WTC11 (cell line): ENCODE data around the gene PLEKHM1. TPM values are rescaled to one million over a fixed set of nuclear protein-coding genes. Genes with fewer than 3 reads are reported as not detected.

Experiments
- ATAC-seq: fragments of 200-7000 bp; cut with Tn5 transposase; 2 replicates; pipeline ENCODE4 v1.10.0; 2021; ENCODE audit warnings: mild to moderate bottlenecking, moderate library complexity
- CTCF ChIA-PET: fragments of 300-600 bp; sonication (Branson Sonifier 250); formaldehyde crosslinking; loops from one replicate; lab custom pipeline; 2021; ENCODE audit warnings: antibody characterized with exemption; lab: Charles Lee
- POLR2A ChIA-PET: fragments of 350-600 bp; sonication (Branson Sonifier 250); formaldehyde crosslinking; loops from one replicate; lab custom pipeline; 2021; ENCODE audit warnings: antibody characterized with exemption; lab: Charles Lee
- DNase-seq: peaks from one replicate; pipeline ENCODE4 v3.0.0; 2021; ENCODE audit warnings: low spot score
- H3K27ac Mint-ChIP-seq: 2 replicates; pipeline ENCODE4 v1.8.0; 2021; ENCODE audit warnings: mixed read lengths
- H3K27me3 Mint-ChIP-seq: 2 replicates; pipeline ENCODE4 v1.8.0; 2021; ENCODE audit warnings: low read depth, mild to moderate bottlenecking, moderate library complexity, mixed read lengths
- H3K36me3 Mint-ChIP-seq: 2 replicates; pipeline ENCODE4 v1.8.0; 2021; ENCODE audit warnings: mixed read lengths
- H3K4me1 Mint-ChIP-seq: 2 replicates; pipeline ENCODE4 v1.8.0; 2022; ENCODE audit warnings: mixed read lengths
- H3K4me3 Mint-ChIP-seq: 2 replicates; pipeline ENCODE4 v1.8.0; 2021; ENCODE audit warnings: mild to moderate bottlenecking, moderate library complexity, mixed read lengths
- H3K9me3 Mint-ChIP-seq: 2 replicates; pipeline ENCODE4 v1.8.0; 2021; ENCODE audit warnings: mixed read lengths
- ATF1 ChIP-seq: sonication (generic); formaldehyde crosslinking; IDR thresholded peaks from 2 replicates; pipeline ENCODE4 v1.8.1; 2023; ENCODE audit warnings: mild to moderate bottlenecking, moderate library complexity, missing genetic modification reagents
- CREM ChIP-seq: sonication (generic); formaldehyde crosslinking; IDR thresholded peaks from 2 replicates; pipeline ENCODE4 v1.8.1; 2022; ENCODE audit warnings: mild to moderate bottlenecking, missing genetic modification reagents, moderate library complexity
- FOXJ3 ChIP-seq: sonication (generic); formaldehyde crosslinking; IDR thresholded peaks from 2 replicates; pipeline ENCODE4 v1.9.0; 2021; ENCODE audit warnings: missing genetic modification reagents, mild to moderate bottlenecking, borderline replicate concordance
- GRHL2 ChIP-seq: fragments of 250-450 bp; sonication (Bioruptor Pico); IDR thresholded peaks from 2 replicates; pipeline ENCODE4 v1.8.0; 2022; ENCODE audit warnings: mild to moderate bottlenecking, moderate library complexity; ENCODE audit not compliant: insufficient replicate concordance, severe bottlenecking
- HMGA2 ChIP-seq: fragments of 250-450 bp; sonication (Bioruptor Pico); IDR thresholded peaks from 2 replicates; pipeline ENCODE4 v1.4.0; 2021; ENCODE audit warnings: mild to moderate bottlenecking, moderate library complexity
- MXD4 ChIP-seq: fragments of 250-450 bp; sonication (Bioruptor Pico); IDR thresholded peaks from 2 replicates; pipeline ENCODE4 v1.8.0; 2021; ENCODE audit warnings: mild to moderate bottlenecking, moderate library complexity, borderline replicate concordance
- NR3C1 ChIP-seq: sonication (generic); formaldehyde crosslinking; conservative IDR thresholded peaks from 2 replicates; pipeline ENCODE4 v1.8.1; 2023; ENCODE audit warnings: low read depth, mild to moderate bottlenecking, missing genetic modification reagents
- OVOL2 ChIP-seq: fragments of 250-450 bp; sonication (Bioruptor Pico); IDR thresholded peaks from 2 replicates; pipeline ENCODE4 v1.9.0; 2021; ENCODE audit warnings: mild to moderate bottlenecking, borderline replicate concordance
- PRRX2 ChIP-seq: fragments of 250-450 bp; sonication (Bioruptor Pico); IDR thresholded peaks from 2 replicates; pipeline ENCODE4 v1.8.0; 2021; ENCODE audit warnings: mild to moderate bottlenecking
- SOX15 ChIP-seq: fragments of 250-450 bp; sonication (Bioruptor Pico); IDR thresholded peaks from 2 replicates; pipeline ENCODE4 v1.9.0; 2021; ENCODE audit warnings: mild to moderate bottlenecking
- TEAD4 ChIP-seq: sonication (generic); formaldehyde crosslinking; IDR thresholded peaks from 2 replicates; pipeline ENCODE4 v1.8.0; 2022; ENCODE audit warnings: mild to moderate bottlenecking, missing genetic modification reagents
- ZBTB21 ChIP-seq: sonication (generic); formaldehyde crosslinking; IDR thresholded peaks from 2 replicates; pipeline ENCODE4 v1.8.1; 2023; ENCODE audit warnings: mild to moderate bottlenecking, missing genetic modification reagents, borderline replicate concordance
- ZNF219 ChIP-seq: sonication (generic); formaldehyde crosslinking; IDR thresholded peaks from 2 replicates; pipeline ENCODE4 v1.8.0; 2023; ENCODE audit warnings: missing genetic modification reagents, mild to moderate bottlenecking, borderline replicate concordance
- ZNF671 ChIP-seq: fragments of 250-450 bp; sonication (Bioruptor Pico); IDR thresholded peaks from 2 replicates; pipeline ENCODE4 v1.8.0; 2021; ENCODE audit warnings: mild to moderate bottlenecking
- total RNA-seq: library from RNA; stranded (reverse); gene quantifications from 3 replicates; pipeline ENCODE4 v1.2.3, GENCODE V29; 2021
- TF ChIP-seq, protein P1 (sequence below): sonication (generic); formaldehyde crosslinking; IDR thresholded peaks from 2 replicates; pipeline ENCODE4 v1.8.1; 2022; ENCODE audit warnings: low read depth, missing genetic modification reagents, borderline replicate concordance
- TF ChIP-seq, protein P2 (sequence below): sonication (generic); formaldehyde crosslinking; IDR thresholded peaks from 2 replicates; pipeline ENCODE4 v1.8.0; 2022; ENCODE audit warnings: missing genetic modification reagents
- TF ChIP-seq, protein P3 (sequence below): sonication (generic); formaldehyde crosslinking; IDR thresholded peaks from 2 replicates; pipeline ENCODE4 v1.8.0; 2023; ENCODE audit warnings: missing genetic modification reagents, mild to moderate bottlenecking, borderline replicate concordance
- TF ChIP-seq, protein P4 (sequence below): sonication (generic); formaldehyde crosslinking; IDR thresholded peaks from 2 replicates; pipeline ENCODE4 v1.8.1; 2023; ENCODE audit warnings: mild to moderate bottlenecking, missing genetic modification reagents, moderate library complexity
- TF ChIP-seq, protein P5 (sequence below): sonication (generic); formaldehyde crosslinking; conservative IDR thresholded peaks from 2 replicates; pipeline ENCODE4 v1.8.1; 2022; ENCODE audit warnings: mild to moderate bottlenecking, missing genetic modification reagents
- TF ChIP-seq, protein P6 (sequence below): fragments of 250-450 bp; sonication (Bioruptor Pico); IDR thresholded peaks from 2 replicates; pipeline ENCODE4 v1.9.0; 2021; ENCODE audit warnings: mild to moderate bottlenecking

The PLEKHM1 gene
- total RNA-seq, 1 experiment from 2014 or later = 19.6 TPM

DNA sequence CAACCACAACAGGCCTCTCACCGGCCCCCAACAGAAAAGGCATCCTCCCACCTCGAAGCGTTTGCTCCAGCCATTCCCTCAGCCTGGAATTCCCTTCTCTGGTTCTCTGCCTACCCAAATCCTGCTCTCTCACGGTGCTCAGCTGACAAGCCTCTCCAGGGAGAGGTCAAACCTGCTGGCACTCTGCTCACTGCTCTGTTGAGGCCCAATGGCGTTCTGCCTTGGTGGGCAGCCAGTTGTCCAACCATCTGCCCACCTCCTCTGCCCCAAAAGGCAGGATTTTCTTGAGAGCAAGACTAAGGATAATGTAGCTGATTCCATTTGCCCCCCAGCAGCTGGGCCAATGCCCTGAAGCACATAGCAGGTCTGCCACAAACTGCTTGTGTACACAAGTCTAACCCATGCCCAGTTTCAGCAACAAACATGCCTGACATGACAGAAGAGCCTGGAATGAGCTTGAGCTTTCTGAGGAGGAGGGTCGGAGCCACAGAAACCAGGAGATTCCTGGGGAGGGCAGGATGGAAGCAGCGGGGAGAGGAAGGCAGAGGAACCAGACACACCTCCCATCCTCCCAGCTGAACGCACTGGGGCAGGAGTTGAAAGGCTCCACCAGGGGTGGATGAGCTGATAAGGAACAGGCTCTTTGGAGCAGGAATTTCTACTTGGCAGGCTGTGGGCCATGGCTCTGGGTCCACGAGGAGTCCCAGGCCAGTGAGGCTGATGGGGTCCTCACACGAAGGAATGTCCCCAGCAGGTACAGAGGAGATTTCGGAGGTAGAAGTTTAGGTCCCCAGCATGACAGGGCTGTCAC lies 81.7 kb downstream of the PLEKHM1 start:
- TF ChIP-seq, protein P1, sequence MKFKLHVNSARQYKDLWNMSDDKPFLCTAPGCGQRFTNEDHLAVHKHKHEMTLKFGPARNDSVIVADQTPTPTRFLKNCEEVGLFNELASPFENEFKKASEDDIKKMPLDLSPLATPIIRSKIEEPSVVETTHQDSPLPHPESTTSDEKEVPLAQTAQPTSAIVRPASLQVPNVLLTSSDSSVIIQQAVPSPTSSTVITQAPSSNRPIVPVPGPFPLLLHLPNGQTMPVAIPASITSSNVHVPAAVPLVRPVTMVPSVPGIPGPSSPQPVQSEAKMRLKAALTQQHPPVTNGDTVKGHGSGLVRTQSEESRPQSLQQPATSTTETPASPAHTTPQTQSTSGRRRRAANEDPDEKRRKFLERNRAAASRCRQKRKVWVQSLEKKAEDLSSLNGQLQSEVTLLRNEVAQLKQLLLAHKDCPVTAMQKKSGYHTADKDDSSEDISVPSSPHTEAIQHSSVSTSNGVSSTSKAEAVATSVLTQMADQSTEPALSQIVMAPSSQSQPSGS (CRISPR knock-in tag) = no peak
- TF ChIP-seq ZBTB21 (CRISPR knock-in tag) (no peak), NR3C1 (no peak), ZNF671 (CRISPR knock-in tag) (no peak)
- TF ChIP-seq, protein P2, sequence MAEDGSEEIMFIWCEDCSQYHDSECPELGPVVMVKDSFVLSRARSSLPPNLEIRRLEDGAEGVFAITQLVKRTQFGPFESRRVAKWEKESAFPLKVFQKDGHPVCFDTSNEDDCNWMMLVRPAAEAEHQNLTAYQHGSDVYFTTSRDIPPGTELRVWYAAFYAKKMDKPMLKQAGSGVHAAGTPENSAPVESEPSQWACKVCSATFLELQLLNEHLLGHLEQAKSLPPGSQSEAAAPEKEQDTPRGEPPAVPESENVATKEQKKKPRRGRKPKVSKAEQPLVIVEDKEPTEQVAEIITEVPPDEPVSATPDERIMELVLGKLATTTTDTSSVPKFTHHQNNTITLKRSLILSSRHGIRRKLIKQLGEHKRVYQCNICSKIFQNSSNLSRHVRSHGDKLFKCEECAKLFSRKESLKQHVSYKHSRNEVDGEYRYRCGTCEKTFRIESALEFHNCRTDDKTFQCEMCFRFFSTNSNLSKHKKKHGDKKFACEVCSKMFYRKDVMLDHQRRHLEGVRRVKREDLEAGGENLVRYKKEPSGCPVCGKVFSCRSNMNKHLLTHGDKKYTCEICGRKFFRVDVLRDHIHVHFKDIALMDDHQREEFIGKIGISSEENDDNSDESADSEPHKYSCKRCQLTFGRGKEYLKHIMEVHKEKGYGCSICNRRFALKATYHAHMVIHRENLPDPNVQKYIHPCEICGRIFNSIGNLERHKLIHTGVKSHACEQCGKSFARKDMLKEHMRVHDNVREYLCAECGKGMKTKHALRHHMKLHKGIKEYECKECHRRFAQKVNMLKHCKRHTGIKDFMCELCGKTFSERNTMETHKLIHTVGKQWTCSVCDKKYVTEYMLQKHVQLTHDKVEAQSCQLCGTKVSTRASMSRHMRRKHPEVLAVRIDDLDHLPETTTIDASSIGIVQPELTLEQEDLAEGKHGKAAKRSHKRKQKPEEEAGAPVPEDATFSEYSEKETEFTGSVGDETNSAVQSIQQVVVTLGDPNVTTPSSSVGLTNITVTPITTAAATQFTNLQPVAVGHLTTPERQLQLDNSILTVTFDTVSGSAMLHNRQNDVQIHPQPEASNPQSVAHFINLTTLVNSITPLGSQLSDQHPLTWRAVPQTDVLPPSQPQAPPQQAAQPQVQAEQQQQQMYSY (CRISPR knock-in tag) = no peak
- Mint-ChIP-seq H3K4me1 (peaks cover 42% of the 10 kb centered on the region), H3K36me3 (peaks cover under 1% of the 10 kb centered on the region; the same call in 1 of the 2 replicates), H3K27me3 (peaks cover 3% of the 10 kb centered on the region; the same call in 1 of the 2 replicates), H3K4me3 (no peak overlapping the region), H3K27ac (0 out of 2 replicates have a peak overlapping the region, but pooled peaks have one; percentile 45), H3K9me3 (no peaks in the 10 kb centered on the region)
- no peak for ATAC-seq
- POLR2A ChIA-PET = interaction anchor here (1.0 kb wide), 1 partner anchor 16 kb away, joined by 3 read pairs; no protein-coding TSS in a partner anchor
- CTCF ChIA-PET = interaction anchor here (0.5 to 2.7 kb wide), 10 partner anchors 9 to 231 kb away, joined by 3 to 20 read pairs (median 4); no protein-coding TSS in a partner anchor
- DNase-seq = no peak

DNA sequence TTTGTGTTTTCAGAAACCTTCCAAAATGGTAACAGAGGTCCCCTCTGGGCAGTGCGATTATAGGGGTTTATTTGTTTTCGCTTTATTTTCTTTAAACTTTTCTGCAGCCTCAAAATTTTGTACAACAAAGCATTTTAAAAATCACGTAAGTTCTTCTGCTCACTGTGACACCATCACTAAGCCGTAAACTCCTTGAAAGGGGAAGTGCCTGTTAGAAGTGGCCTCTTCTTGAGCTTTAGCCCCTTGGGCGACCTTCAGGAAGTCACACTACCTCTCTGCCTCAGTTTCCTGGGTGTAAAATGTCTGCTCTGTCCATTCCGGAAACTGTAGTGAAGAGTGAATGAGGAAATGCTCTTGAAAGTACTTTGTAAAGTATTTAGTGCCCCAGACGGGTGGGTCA lies 84.4 kb downstream of the PLEKHM1 start:
- Mint-ChIP-seq H3K9me3 (no peaks in the 10 kb centered on the region), H3K27me3 (peaks cover 3% of the 10 kb centered on the region; the same call in 1 of the 2 replicates), H3K4me3 (peak overlapping the region; percentile 54), H3K27ac (no peak overlapping the region), H3K36me3 (peaks cover 3% of the 10 kb centered on the region; the same call in 1 of the 2 replicates), H3K4me1 (peaks cover 34% of the 10 kb centered on the region)
- ATAC-seq = no peak
- DNase-seq = no peak
- CTCF ChIA-PET = interaction anchor here (0.5 to 1.7 kb wide), 4 partner anchors 19 to 417 kb away, joined by 3 to 19 read pairs (median 4); partner anchors contain the start of gene ACBD4
- POLR2A ChIA-PET = no interaction called here
- TF ChIP-seq SOX15 (CRISPR knock-in tag) (no peak), CREM (CRISPR knock-in tag) (no peak), ZNF671 (CRISPR knock-in tag) (no peak), ATF1 (CRISPR knock-in tag) (no peak), MXD4 (CRISPR knock-in tag) (no peak), GRHL2 (CRISPR knock-in tag) (no peak), OVOL2 (CRISPR knock-in tag) (no peak), TEAD4 (no peak), PRRX2 (CRISPR knock-in tag) (no peak), FOXJ3 (no peak), ZNF219 (CRISPR knock-in tag) (no peak), HMGA2 (CRISPR knock-in tag) (no peak)
- TF ChIP-seq, protein P3, sequence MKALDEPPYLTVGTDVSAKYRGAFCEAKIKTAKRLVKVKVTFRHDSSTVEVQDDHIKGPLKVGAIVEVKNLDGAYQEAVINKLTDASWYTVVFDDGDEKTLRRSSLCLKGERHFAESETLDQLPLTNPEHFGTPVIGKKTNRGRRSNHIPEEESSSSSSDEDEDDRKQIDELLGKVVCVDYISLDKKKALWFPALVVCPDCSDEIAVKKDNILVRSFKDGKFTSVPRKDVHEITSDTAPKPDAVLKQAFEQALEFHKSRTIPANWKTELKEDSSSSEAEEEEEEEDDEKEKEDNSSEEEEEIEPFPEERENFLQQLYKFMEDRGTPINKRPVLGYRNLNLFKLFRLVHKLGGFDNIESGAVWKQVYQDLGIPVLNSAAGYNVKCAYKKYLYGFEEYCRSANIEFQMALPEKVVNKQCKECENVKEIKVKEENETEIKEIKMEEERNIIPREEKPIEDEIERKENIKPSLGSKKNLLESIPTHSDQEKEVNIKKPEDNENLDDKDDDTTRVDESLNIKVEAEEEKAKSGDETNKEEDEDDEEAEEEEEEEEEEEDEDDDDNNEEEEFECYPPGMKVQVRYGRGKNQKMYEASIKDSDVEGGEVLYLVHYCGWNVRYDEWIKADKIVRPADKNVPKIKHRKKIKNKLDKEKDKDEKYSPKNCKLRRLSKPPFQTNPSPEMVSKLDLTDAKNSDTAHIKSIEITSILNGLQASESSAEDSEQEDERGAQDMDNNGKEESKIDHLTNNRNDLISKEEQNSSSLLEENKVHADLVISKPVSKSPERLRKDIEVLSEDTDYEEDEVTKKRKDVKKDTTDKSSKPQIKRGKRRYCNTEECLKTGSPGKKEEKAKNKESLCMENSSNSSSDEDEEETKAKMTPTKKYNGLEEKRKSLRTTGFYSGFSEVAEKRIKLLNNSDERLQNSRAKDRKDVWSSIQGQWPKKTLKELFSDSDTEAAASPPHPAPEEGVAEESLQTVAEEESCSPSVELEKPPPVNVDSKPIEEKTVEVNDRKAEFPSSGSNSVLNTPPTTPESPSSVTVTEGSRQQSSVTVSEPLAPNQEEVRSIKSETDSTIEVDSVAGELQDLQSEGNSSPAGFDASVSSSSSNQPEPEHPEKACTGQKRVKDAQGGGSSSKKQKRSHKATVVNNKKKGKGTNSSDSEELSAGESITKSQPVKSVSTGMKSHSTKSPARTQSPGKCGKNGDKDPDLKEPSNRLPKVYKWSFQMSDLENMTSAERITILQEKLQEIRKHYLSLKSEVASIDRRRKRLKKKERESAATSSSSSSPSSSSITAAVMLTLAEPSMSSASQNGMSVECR (CRISPR knock-in tag) = no peak
- TF ChIP-seq, protein P4, sequence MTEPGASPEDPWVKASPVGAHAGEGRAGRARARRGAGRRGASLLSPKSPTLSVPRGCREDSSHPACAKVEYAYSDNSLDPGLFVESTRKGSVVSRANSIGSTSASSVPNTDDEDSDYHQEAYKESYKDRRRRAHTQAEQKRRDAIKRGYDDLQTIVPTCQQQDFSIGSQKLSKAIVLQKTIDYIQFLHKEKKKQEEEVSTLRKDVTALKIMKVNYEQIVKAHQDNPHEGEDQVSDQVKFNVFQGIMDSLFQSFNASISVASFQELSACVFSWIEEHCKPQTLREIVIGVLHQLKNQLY (CRISPR knock-in tag) = no peak
- TF ChIP-seq, protein P1 (CRISPR knock-in tag) = no peak
- TF ChIP-seq, protein P5, sequence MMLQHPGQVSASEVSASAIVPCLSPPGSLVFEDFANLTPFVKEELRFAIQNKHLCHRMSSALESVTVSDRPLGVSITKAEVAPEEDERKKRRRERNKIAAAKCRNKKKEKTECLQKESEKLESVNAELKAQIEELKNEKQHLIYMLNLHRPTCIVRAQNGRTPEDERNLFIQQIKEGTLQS (CRISPR knock-in tag) = no peak
- TF ChIP-seq, protein P6, sequence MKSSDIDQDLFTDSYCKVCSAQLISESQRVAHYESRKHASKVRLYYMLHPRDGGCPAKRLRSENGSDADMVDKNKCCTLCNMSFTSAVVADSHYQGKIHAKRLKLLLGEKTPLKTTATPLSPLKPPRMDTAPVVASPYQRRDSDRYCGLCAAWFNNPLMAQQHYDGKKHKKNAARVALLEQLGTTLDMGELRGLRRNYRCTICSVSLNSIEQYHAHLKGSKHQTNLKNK = no peak
